Neuronal stem cell (in vitro differentiated cells): ENCODE data around the gene FANCM.
"Not testable (repeated sequence)": the region's sequence is repeated elsewhere in the genome, so short reads cannot be mapped to it uniquely, and the experiment has no call there.

Source experiments
- DNase-seq: peaks from one replicate; pipeline ENCODE4 v3.0.0-alpha.2; 2013; ENCODE audit warnings: low spot score
- H2AFZ ChIP-seq: one replicate; pipeline ENCODE4 v1.6.1; 2013; ENCODE audit warnings: mild to moderate bottlenecking, low read length, inconsistent platforms
- H2AK5ac ChIP-seq: 2 replicates; pipeline ENCODE4 v1.6.1; 2013; ENCODE audit warnings: low read depth, mild to moderate bottlenecking, inconsistent platforms, low read length, moderate library complexity, mixed read lengths
- H2BK120ac ChIP-seq: 2 replicates; pipeline ENCODE4 v1.6.1; 2013; ENCODE audit warnings: low read depth, mild to moderate bottlenecking, inconsistent platforms, low read length, moderate library complexity, mixed read lengths
- H2BK12ac ChIP-seq: one replicate; pipeline ENCODE4 v1.6.1; 2013; ENCODE audit warnings: low read length, inconsistent platforms
- H2BK15ac ChIP-seq: 2 replicates; pipeline ENCODE4 v1.6.1; 2013; ENCODE audit warnings: mild to moderate bottlenecking, low read length, inconsistent platforms, mixed read lengths
- H2BK5ac ChIP-seq: one replicate; pipeline ENCODE4 v1.6.1; 2013; ENCODE audit warnings: inconsistent platforms, mild to moderate bottlenecking, low read length, moderate library complexity
- H3K14ac ChIP-seq: one replicate; pipeline ENCODE4 v1.6.1; 2013; ENCODE audit warnings: low read length, inconsistent platforms
- H3K18ac ChIP-seq: 2 replicates; pipeline ENCODE4 v1.6.1; 2013; ENCODE audit warnings: low read length, inconsistent platforms
- H3K23ac ChIP-seq: 2 replicates; pipeline ENCODE4 v1.6.1; 2013; ENCODE audit warnings: low read depth, mild to moderate bottlenecking, mixed read lengths, low read length, inconsistent platforms; ENCODE audit not compliant: poor library complexity
- H3K27ac ChIP-seq: replicated peaks from 3 replicates; pipeline ENCODE4 v1.5.1; 2013; ENCODE audit warnings: low read length, inconsistent platforms
- H3K27me3 ChIP-seq, 3 experiments: 2 replicates each; pipeline ENCODE4 v1.6.1; 2013; ENCODE audit warnings: low read length in 3 of 3, mild to moderate bottlenecking in 2 of 3, inconsistent platforms in 1 of 3, low read depth in 1 of 3, mixed read lengths in 1 of 3, moderate library complexity in 1 of 3; ENCODE audit not compliant: control insufficient read depth in 3 of 3, insufficient read depth in 3 of 3
- H3K36me3 ChIP-seq, 2 donors: replicated peaks in 1 of 2; 2 replicates each; pipeline ENCODE4 v1.6.1; 2013; ENCODE audit warnings: low read length in 2 of 2; ENCODE audit not compliant: control insufficient read depth in 2 of 2, insufficient read depth in 2 of 2
- H3K4ac ChIP-seq: 2 replicates; pipeline ENCODE4 v1.6.1; 2013; ENCODE audit warnings: inconsistent platforms, mild to moderate bottlenecking, low read length, moderate library complexity
- H3K4me1 ChIP-seq, 2 donors: 1 replicate in 1 of 2; 2 replicates in 1 of 2; pipeline ENCODE4 v1.6.1; 2013; ENCODE audit warnings: low read length in 2 of 2, low read depth in 1 of 2; ENCODE audit not compliant: control insufficient read depth in 2 of 2, insufficient read depth in 1 of 2
- H3K4me2 ChIP-seq: one replicate; pipeline ENCODE4 v1.6.1; 2013; ENCODE audit warnings: mild to moderate bottlenecking, low read length, inconsistent platforms; ENCODE audit not compliant: insufficient read depth, poor library complexity, severe bottlenecking
- H3K4me3 ChIP-seq, 2 donors: 2 replicates each; pipeline ENCODE4 v1.5.1; 2013; ENCODE audit warnings: low read length in 2 of 2, mild to moderate bottlenecking in 2 of 2, inconsistent platforms in 1 of 2, moderate library complexity in 1 of 2
- H3K79me1 ChIP-seq: one replicate; pipeline ENCODE4 v1.6.1; 2013; ENCODE audit warnings: low read depth, mild to moderate bottlenecking, inconsistent platforms, low read length, moderate library complexity
- H3K9ac ChIP-seq: one replicate; pipeline ENCODE4 v1.6.1; 2013; ENCODE audit warnings: mild to moderate bottlenecking, low read depth, low read length, inconsistent platforms; ENCODE audit not compliant: poor library complexity
- H3K9me3 ChIP-seq, 2 donors: replicated peaks in 1 of 2; 2 replicates each; pipeline versions ENCODE3 to v1.6.1; 2013; ENCODE audit warnings: low read length in 2 of 2, mild to moderate bottlenecking in 2 of 2, inconsistent platforms in 1 of 2, low read depth in 1 of 2, mixed read lengths in 1 of 2, moderate library complexity in 1 of 2; ENCODE audit not compliant: control insufficient read depth in 2 of 2, insufficient read depth in 1 of 2
- H4K8ac ChIP-seq: one replicate; pipeline ENCODE4 v1.6.1; 2013; ENCODE audit warnings: low read depth, mild to moderate bottlenecking, inconsistent platforms, low read length, moderate library complexity
- H4K91ac ChIP-seq: one replicate; pipeline ENCODE4 v1.6.1; 2013; ENCODE audit warnings: low read length, low read depth, mild to moderate bottlenecking, inconsistent platforms; ENCODE audit not compliant: poor library complexity
- WGBS, 2 donors: extraction: QIAGEN DNeasy Blood & Tissue Kit; methylation state at CpG; one replicate each; pipeline ENCODE4 v1.1.7; 2013; ENCODE audit warnings: missing lambda C conversion rate in 2 of 2, mixed read lengths in 1 of 2; ENCODE audit not compliant: insufficient read length in 2 of 2, insufficient replicate concordance in 1 of 2; ENCODE audit errors: extremely low coverage in 2 of 2; 5-methylcytosine and 5-hydroxymethylcytosine counted together

FANCM gene

DNA sequence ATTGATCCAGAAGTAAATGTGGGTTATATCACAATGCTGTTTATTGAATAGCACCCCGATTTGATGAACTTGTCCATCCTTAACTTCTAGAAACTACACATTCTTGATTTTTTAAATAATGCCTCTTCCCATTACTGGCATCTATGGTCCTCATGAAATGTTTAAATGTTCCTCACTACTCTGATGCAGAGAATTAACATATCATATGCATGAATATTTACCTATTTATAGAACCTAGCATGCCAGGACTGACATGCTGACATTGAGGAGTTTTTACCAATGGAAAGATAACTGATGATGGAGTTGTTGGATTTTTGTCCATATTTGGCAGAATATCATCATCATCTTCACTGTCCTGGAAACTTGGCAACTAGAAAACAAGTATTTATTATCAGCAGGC is 74.4 kb downstream of the FANCM start:
- no CpG with 5 or more reads among the region's 1 CpG for WGBS, 2 donors
- peaks cover 0 to 3% of the 10 kb centered on the region in 2 donors for H3K9me3 ChIP-seq
- H3K4me1 ChIP-seq = peaks cover 0 to 1% of the 10 kb centered on the region in 2 donors
- H2AFZ ChIP-seq = no peak overlapping the region
- no peak overlapping the region for H2BK15ac ChIP-seq
- H3K4me2 ChIP-seq = no peak overlapping the region
- no peak overlapping the region for H2AK5ac ChIP-seq
- H3K23ac ChIP-seq = no peak overlapping the region
- no peaks in the 10 kb centered on the region for H3K27me3 ChIP-seq
- no peak overlapping the region for H4K8ac ChIP-seq
- peaks cover 1% of the 10 kb centered on the region for H3K79me1 ChIP-seq
- H3K4ac ChIP-seq = no peak overlapping the region
- H3K36me3 ChIP-seq = peaks cover 9 to 98% of the 10 kb centered on the region in 2 donors
- H2BK120ac ChIP-seq = no peak overlapping the region
- DNase-seq = no peak
- no peak overlapping the region for H2BK12ac ChIP-seq
- H3K18ac ChIP-seq = no peak overlapping the region
- no peak overlapping the region for H2BK5ac ChIP-seq
- no peak overlapping the region for H3K14ac ChIP-seq
- no peak overlapping the region for H3K4me3 ChIP-seq
- H3K9ac ChIP-seq = no peak overlapping the region
- H4K91ac ChIP-seq = no peak overlapping the region
- no peak overlapping the region for H3K27ac ChIP-seq

GRCh38 chr14:45211295-45211694 is 75.6 kb downstream of the FANCM start:
- Histone ChIP-seq H2BK15ac (no peak overlapping the region), H3K4ac (no peak overlapping the region), H4K91ac (no peak overlapping the region), H2AK5ac (no peak overlapping the region), H3K4me3 (no peak overlapping the region), H2AFZ (no peak overlapping the region), H3K9me3 (peaks cover 0 to 3% of the 10 kb centered on the region in 2 donors), H3K9ac (no peak overlapping the region), H3K4me2 (no peak overlapping the region), H3K23ac (no peak overlapping the region), H3K27me3 (no peaks in the 10 kb centered on the region), H3K18ac (no peak overlapping the region), H3K14ac (no peak overlapping the region), H3K36me3 (peaks cover 8 to 98% of the 10 kb centered on the region in 2 donors), H4K8ac (no peak overlapping the region), H3K4me1 (peaks cover 0 to 1% of the 10 kb centered on the region in 2 donors), H3K27ac (no peak overlapping the region), H2BK120ac (no peak overlapping the region), H3K79me1 (peaks cover 1% of the 10 kb centered on the region), H2BK5ac (no peak overlapping the region), H2BK12ac (no peak overlapping the region)
- no CpG with 5 or more reads among the region's 1 CpG for WGBS, 2 donors
- no peak for DNase-seq

DNA sequence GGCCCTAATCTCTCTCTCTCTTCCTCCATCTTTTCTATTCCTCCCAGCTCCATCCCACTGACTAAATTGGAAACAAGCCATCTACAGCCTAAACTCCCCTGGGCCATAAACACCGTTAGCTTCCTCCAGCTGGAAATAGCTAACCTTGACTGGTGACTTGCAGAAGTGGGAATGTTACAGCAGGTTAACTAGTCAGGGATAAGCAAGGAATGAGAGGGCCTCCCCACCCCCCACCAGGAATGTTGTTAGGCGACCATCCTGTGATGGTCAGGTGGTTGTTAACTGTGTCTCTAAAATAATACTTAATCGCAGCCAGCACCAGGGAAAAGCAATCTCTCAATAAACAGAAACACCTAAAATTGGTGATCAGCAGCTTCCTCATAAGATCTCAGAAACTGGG is 76.5 kb downstream of the FANCM start:
- no peak overlapping the region for H3K4me3 ChIP-seq
- no peak overlapping the region for H2BK120ac ChIP-seq
- no peak overlapping the region for H3K14ac ChIP-seq
- no peak overlapping the region for H3K9ac ChIP-seq
- peaks cover 1% of the 10 kb centered on the region for H3K79me1 ChIP-seq
- no peak overlapping the region for H3K27ac ChIP-seq
- H3K4ac ChIP-seq = no peak overlapping the region
- H3K18ac ChIP-seq = no peak overlapping the region
- H3K23ac ChIP-seq = no peak overlapping the region
- H4K8ac ChIP-seq = no peak overlapping the region
- H2BK15ac ChIP-seq = no peak overlapping the region
- no peaks in the 10 kb centered on the region for H3K27me3 ChIP-seq
- no peak overlapping the region for H3K4me2 ChIP-seq
- H3K9me3 ChIP-seq = peaks cover 0 to 3% of the 10 kb centered on the region in 2 donors
- peaks cover 0 to 1% of the 10 kb centered on the region in 2 donors for H3K4me1 ChIP-seq
- no peak overlapping the region for H2AFZ ChIP-seq
- DNase-seq = no peak
- no peak overlapping the region for H2BK12ac ChIP-seq
- H2BK5ac ChIP-seq = no peak overlapping the region
- H3K36me3 ChIP-seq = peaks cover 5 to 98% of the 10 kb centered on the region in 2 donors
- no peak overlapping the region for H4K91ac ChIP-seq
- no CpG with 5 or more reads among the region's 3 CpGs for WGBS, 2 donors
- H2AK5ac ChIP-seq = no peak overlapping the region

DNA sequence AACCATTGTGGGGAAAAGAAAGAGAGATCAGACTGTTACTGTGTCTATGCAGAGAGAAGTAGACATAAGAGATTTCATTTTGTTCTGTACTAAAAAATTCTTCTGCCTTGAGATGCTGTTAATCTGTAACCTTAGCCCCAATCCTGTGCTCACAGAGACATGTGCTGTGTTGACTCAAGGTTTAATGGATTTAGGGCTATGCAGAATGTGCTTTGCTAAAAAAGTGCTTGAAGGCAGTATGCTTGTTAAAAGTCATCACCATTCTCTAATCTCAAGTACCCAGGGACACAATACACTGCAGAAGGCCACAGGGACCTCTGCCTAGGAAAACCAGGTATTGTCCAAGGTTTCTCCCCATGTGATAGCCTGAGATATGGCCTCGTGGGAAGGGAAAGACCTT is 78.0 kb downstream of the FANCM start:
- H2AK5ac ChIP-seq, H3K27me3 ChIP-seq, H3K4me2 ChIP-seq, H3K14ac ChIP-seq, H2BK120ac ChIP-seq, DNase-seq, H4K91ac ChIP-seq, H4K8ac ChIP-seq, H3K79me1 ChIP-seq, H3K4me1 ChIP-seq, H3K23ac ChIP-seq, H3K4ac ChIP-seq, H3K9me3 ChIP-seq, H3K27ac ChIP-seq, H3K18ac ChIP-seq, H3K4me3 ChIP-seq, H3K9ac ChIP-seq, H2BK5ac ChIP-seq, H2AFZ ChIP-seq, H2BK15ac ChIP-seq, H2BK12ac ChIP-seq: not testable (repeated sequence)
- no CpG with 5 or more reads among the region's 1 CpG for WGBS, 2 donors
- H3K36me3 ChIP-seq = peaks cover 5 to 100% of the 10 kb centered on the region in 2 donors
